ENCODE results near the gene C11orf68. TPM values are rescaled to one million over a fixed set of nuclear protein-coding genes. Genes with fewer than 3 reads are reported as not detected.

C11orf68 gene
- total and polyA plus RNA-seq, 2 donors (not counting 1 experiment from before 2014, with no cell fraction given) = 34.9 to 50.6 TPM

GRCh38 chr11:65886826-65887722 is 31.8 kb downstream of the C11orf68 start:
- H3K9me3 ChIP-seq (ENCODE audit: control extremely low read depth in 1 of 3, control insufficient read depth in 2 of 3, insufficient read depth in 1 of 3, low read length in 2 of 3) = no peaks in the 10 kb centered on the region
- H3K79me2 ChIP-seq (ENCODE audit: control insufficient read depth, insufficient read depth, low read length) = peaks cover 33% of the 10 kb centered on the region
- WGBS (ENCODE audit: insufficient coverage) = 93% methylated on average over 12 of the region's 14 CpGs
- H3K9ac ChIP-seq (ENCODE audit: low read length) = peak overlapping the region; percentile 96
- TF ChIP-seq CTCF (IDR thresholded peaks at IDR 0.05) (no peak), EZH2 (IDR thresholded peaks at IDR 0.05; ENCODE audit: borderline replicate concordance, insufficient read depth, low read depth, low read length, poor library complexity, severe bottlenecking) (no peak)
- no peaks in the 10 kb centered on the region for H3K9me3 Mint-ChIP-seq (ENCODE audit: insufficient read depth)
- CTCF ChIA-PET = interaction anchor here (1.2 to 15.5 kb wide), 15 partner anchors 8 to 175 kb away, joined by 3 to 244 read pairs (median 11); partner anchors contain the start of genes CFL1, CTSW, KAT5 and MUS81
- H2AFZ ChIP-seq (ENCODE audit: insufficient read depth, low read depth, low read length, poor library complexity, severe bottlenecking) = peak overlapping the region; percentile 99
- peak overlapping the region; percentile 85 for H3K27ac ChIP-seq (ENCODE audit: low read length in 2 of 2)
- peak overlapping the region; percentile 63 to 88 (median 75) for H3K4me3 ChIP-seq (ENCODE audit: control extremely low read depth in 1 of 5, extremely low read depth in 1 of 5, insufficient read depth in 1 of 5, low read depth in 2 of 5, low read length in 4 of 5)
- no peak for ATAC-seq (ENCODE audit: low read depth)
- peaks cover 35 to 51% of the 10 kb centered on the region in 2 donors for H3K4me1 ChIP-seq (ENCODE audit: control insufficient read depth in 2 of 2, insufficient read depth in 2 of 2, low read length in 2 of 2)
- peaks cover 19% of the 10 kb centered on the region for H4K20me1 ChIP-seq (ENCODE audit: control insufficient read depth, insufficient read depth, low read length, poor library complexity, severe bottlenecking)
- peak overlapping the region; percentile 99 for H3K4me2 ChIP-seq (replicated peaks; ENCODE audit: low read depth, low read length, poor library complexity, severe bottlenecking)
- POLR2A ChIA-PET = interaction anchor here (0.7 to 6.2 kb wide), 8 partner anchors 13 to 683 kb away, joined by 3 to 65 read pairs (median 10); partner anchors contain the start of genes C11orf68, CFL1, DRAP1 and FOSL1
- H3K4me1 Mint-ChIP-seq = peaks cover 54% of the 10 kb centered on the region
- no peak for DNase-seq
- H3K4me3 Mint-ChIP-seq = peak overlapping the region; percentile 98
- H3K36me3 ChIP-seq (replicated peaks in 1 of 2; ENCODE audit: control extremely low read depth in 1 of 2, control insufficient read depth in 1 of 2, extremely low read depth in 1 of 2, insufficient read depth in 2 of 2, low read length in 1 of 2) = peaks cover 0 to 31% of the 10 kb centered on the region in 2 experiments
- H3K27me3 Mint-ChIP-seq = no peaks in the 10 kb centered on the region
- intact Hi-C loops (cut with micrococcal nuclease) = no loop called here
- H3K27me3 ChIP-seq (replicated peaks in 1 of 4; ENCODE audit: control extremely low read depth in 1 of 4, control insufficient read depth in 3 of 4, insufficient read depth in 4 of 4, low read length in 3 of 4) = no peaks in the 10 kb centered on the region
- H3K27ac Mint-ChIP-seq = peak overlapping the region; percentile 98
